ENCODE measurements around the gene NCOA1.
A peak's percentile ranks its signal among the peaks of the same experiment; 100 is the strongest.
"Not testable (repeated sequence)": the region's sequence is repeated elsewhere in the genome, so short reads cannot be mapped to it uniquely, and the experiment has no call there.

The NCOA1 gene

GRCh38 chr2:24792542-24792873, 301.5 kb downstream of the NCOA1 start:
- CTCF ChIA-PET, result interaction anchor here (1.1 to 2.2 kb wide), 6 partner anchors 13 to 383 kb away, joined by 3 to 7 read pairs (median 4); partner anchors contain the start of gene NCOA1
- DNase-seq (ENCODE audit: extremely low spot score), result no peak
- POLR2A ChIA-PET, result no interaction called here

GRCh38 chr2:24792874-24793760, 302.1 kb downstream of the NCOA1 start, which contains the start of the genes CENPO and PTRHD1:
Gene CENPO, plus strand, starts transcription at chr2:24793425. Its CDS starts 495 bp downstream, at chr2:24793920.
Gene PTRHD1, minus strand, starts transcription at chr2:24793391. Its CDS starts 14 bp downstream, at chr2:24793377.
- ChIA-PET CTCF (interaction anchor here (1.1 to 2.2 kb wide), 6 partner anchors 14 to 383 kb away, joined by 3 to 7 read pairs (median 4); partner anchors contain the start of gene NCOA1), POLR2A (interaction anchor here (0.6 kb wide), 1 partner anchor 81 kb away, joined by 3 read pairs; no protein-coding TSS in a partner anchor)
- DNase-seq (ENCODE audit: extremely low spot score), result peak; percentile 97
- TF ChIP-seq, protein P1, sequence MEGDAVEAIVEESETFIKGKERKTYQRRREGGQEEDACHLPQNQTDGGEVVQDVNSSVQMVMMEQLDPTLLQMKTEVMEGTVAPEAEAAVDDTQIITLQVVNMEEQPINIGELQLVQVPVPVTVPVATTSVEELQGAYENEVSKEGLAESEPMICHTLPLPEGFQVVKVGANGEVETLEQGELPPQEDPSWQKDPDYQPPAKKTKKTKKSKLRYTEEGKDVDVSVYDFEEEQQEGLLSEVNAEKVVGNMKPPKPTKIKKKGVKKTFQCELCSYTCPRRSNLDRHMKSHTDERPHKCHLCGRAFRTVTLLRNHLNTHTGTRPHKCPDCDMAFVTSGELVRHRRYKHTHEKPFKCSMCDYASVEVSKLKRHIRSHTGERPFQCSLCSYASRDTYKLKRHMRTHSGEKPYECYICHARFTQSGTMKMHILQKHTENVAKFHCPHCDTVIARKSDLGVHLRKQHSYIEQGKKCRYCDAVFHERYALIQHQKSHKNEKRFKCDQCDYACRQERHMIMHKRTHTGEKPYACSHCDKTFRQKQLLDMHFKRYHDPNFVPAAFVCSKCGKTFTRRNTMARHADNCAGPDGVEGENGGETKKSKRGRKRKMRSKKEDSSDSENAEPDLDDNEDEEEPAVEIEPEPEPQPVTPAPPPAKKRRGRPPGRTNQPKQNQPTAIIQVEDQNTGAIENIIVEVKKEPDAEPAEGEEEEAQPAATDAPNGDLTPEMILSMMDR (IDR thresholded peaks at IDR 0.05; ENCODE audit: control extremely low read depth, extremely low read depth, low read depth, missing control alignments), result no peak

More at GRCh38 chr2:24792542-24792873, 301.5 kb downstream of the NCOA1 start:
- TF ChIP-seq, protein P1 (IDR thresholded peaks at IDR 0.05; ENCODE audit: control extremely low read depth, extremely low read depth, low read depth, missing control alignments), result no peak

- ChIA-PET POLR2A (interaction anchor here (0.6 kb wide), 1 partner anchor 80 kb away, joined by 3 read pairs; no protein-coding TSS in a partner anchor), CTCF (interaction anchor here (0.8 to 2.2 kb wide), 3 partner anchors 15 to 34 kb away, joined by 3 to 7 read pairs (median 4); no protein-coding TSS in a partner anchor)
- TF ChIP-seq, protein P1 (IDR thresholded peaks at IDR 0.05; ENCODE audit: control extremely low read depth, extremely low read depth, low read depth, missing control alignments), result no peak
- no peak for DNase-seq (ENCODE audit: extremely low spot score)
Observed at GRCh38 chr2:24793761-24794435, 302.8 kb downstream of the NCOA1 start.

DNA sequence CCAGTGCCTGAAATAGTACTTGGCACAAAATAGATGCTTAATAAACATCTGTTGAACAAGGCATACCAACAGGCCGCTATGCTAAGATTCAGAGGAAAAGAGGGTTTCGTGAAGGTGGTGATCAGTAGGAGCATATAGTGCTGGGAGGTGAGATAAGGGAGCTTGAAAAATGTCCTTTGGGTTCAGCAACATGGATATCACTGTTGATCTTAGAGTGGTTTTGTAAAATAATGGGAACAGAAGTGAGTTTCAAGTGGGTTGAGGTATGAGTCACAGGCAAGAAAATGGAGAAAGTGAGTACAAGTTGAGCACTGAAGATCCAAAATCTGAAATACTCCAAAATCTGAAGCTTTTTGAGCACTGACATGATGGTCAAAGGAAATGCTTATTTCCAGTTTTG, 306.6 kb downstream of the NCOA1 start:
- ChIA-PET CTCF (interaction anchor here (1.9 to 2.0 kb wide), 2 partner anchors 14 to 28 kb away, joined by 5 read pairs; no protein-coding TSS in a partner anchor), POLR2A (no interaction called here)
- TF ChIP-seq, protein P1 (IDR thresholded peaks at IDR 0.05; ENCODE audit: control extremely low read depth, extremely low read depth, low read depth, missing control alignments), result no peak
- no peak for DNase-seq (ENCODE audit: extremely low spot score)

GRCh38 chr2:24800487-24800886, 309.4 kb downstream of the NCOA1 start:
- POLR2A ChIA-PET; DNase-seq (ENCODE audit: extremely low spot score); CTCF ChIA-PET: not testable (repeated sequence)

GRCh38 chr2:24805811-24806660, 315.0 kb downstream of the NCOA1 start:
- DNase-seq (ENCODE audit: extremely low spot score); POLR2A ChIA-PET: not testable (repeated sequence)
- CTCF ChIA-PET, result interaction anchor here (1.2 kb wide), 1 partner anchor 22 kb away, joined by 3 read pairs; no protein-coding TSS in a partner anchor

DNA sequence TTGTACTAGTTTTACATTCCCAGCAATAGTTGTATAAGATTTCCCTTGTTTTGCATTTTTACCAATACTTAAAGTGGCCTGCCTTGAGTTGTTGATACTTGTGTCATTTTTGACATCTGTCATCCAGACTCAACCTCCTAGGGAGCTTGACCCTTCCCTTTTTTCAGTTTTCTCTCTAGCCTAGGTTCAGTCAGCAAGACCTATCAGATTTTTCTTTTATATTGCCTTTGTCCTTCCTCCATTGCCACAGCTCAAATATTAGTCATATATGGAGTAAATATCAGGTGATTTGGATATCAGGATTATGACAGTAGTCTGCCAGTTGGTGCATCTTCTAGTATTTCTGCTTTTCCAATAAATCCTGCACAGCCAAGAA, 315.6 kb downstream of the NCOA1 start:
- CTCF ChIA-PET, result interaction anchor here (1.1 to 1.2 kb wide), 2 partner anchors 19 to 22 kb away, joined by 3 read pairs; no protein-coding TSS in a partner anchor
- TF ChIP-seq, protein P1 (IDR thresholded peaks at IDR 0.05; ENCODE audit: control extremely low read depth, extremely low read depth, low read depth, missing control alignments), result no peak
- no peak for DNase-seq (ENCODE audit: extremely low spot score)
- POLR2A ChIA-PET, result no interaction called here

All from GM10248 (cell line).